GM18520 (cell line): ENCODE measurements around the gene CCDC160.

Experiments used
- ATAC-seq: cut with Tn5 transposase; IDR thresholded peaks from one replicate; pipeline ENCODE4 v1.9.1; 2021; ENCODE audit not compliant: unreplicated experiment

Gene CCDC160

DNA sequence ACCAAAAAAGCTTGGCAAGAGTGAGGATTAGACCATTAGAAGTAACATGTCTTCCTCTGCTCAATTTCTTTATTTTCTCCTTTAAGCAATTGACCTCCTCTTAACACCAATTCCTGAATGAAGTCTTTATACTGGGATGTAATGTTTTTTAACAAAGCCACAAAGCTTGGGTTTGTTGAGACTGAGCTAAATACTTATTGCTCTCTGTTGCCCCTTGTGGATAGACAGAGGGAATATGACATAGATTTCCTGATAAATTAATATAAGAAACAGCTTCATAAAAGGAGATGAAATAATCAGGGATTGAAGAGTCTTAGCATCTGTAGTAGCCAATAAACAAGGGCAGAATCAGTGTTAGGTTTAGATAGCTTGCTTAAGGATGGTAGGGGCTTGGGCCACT is 57.6 kb downstream of the CCDC160 start:
- no peak for ATAC-seq
